NCI-H2081 (cell line): ENCODE measurements around the gene TSC22D2.
A peak's percentile ranks its signal among the peaks of the same experiment; 100 is the strongest.

Experiments used
- DNase-seq, 2 experiments: peaks; one replicate each; lab custom pipeline; 2025; lab: John Stamatoyannopoulos, UW

TSC22D2 gene

GRCh38 chr3:150408221-150409124 is at the start of gene TSC22D2:
TSC22D2 (plus strand) TSS chr3:150408298; CDS start chr3:150409351, 1,053 bp downstream.
- DNase-seq, result peak; percentile 97 to 98

- DNase-seq, result no peak
Observed at GRCh38 chr3:150359381-150359780, 48.7 kb upstream of the TSC22D2 start.

- DNase-seq, result no peak
Observed at GRCh38 chr3:150360966-150361365, 47.1 kb upstream of the TSC22D2 start.

GRCh38 chr3:150362515-150363302 is 45.4 kb upstream of the TSC22D2 start:
- DNase-seq, result no peak

GRCh38 chr3:150363420-150363819 is 44.7 kb upstream of the TSC22D2 start:
- DNase-seq, result no peak

- DNase-seq, result no peak
Observed at GRCh38 chr3:150365132-150365604, 42.9 kb upstream of the TSC22D2 start.

- DNase-seq, result no peak
Observed at GRCh38 chr3:150367757-150368156, 40.3 kb upstream of the TSC22D2 start.

GRCh38 chr3:150370122-150370602 is 37.9 kb upstream of the TSC22D2 start:
- no peak for DNase-seq

- DNase-seq, result no peak
Observed at GRCh38 chr3:150370999-150371398, 37.1 kb upstream of the TSC22D2 start.

GRCh38 chr3:150371741-150372254 is 36.3 kb upstream of the TSC22D2 start:
- DNase-seq, result no peak

- no peak for DNase-seq
Observed at GRCh38 chr3:150372320-150372719, 35.8 kb upstream of the TSC22D2 start.

- no peak for DNase-seq
Observed at GRCh38 chr3:150372722-150373121, 35.4 kb upstream of the TSC22D2 start.

GRCh38 chr3:150373234-150373875 is 34.7 kb upstream of the TSC22D2 start:
- no peak for DNase-seq

GRCh38 chr3:150374975-150375374 is 33.1 kb upstream of the TSC22D2 start:
- DNase-seq, result no peak

GRCh38 chr3:150376001-150376848 is 31.9 kb upstream of the TSC22D2 start:
- peak in 1 of 2 experiments; percentile 11 for DNase-seq

GRCh38 chr3:150377601-150378300 is 30.3 kb upstream of the TSC22D2 start:
- no peak for DNase-seq

GRCh38 chr3:150378301-150378748 is 29.8 kb upstream of the TSC22D2 start:
- DNase-seq, result no peak

- DNase-seq, result no peak
Observed at GRCh38 chr3:150379469-150379868, 28.6 kb upstream of the TSC22D2 start.

- DNase-seq, result no peak
Observed at GRCh38 chr3:150384296-150385212, 23.5 kb upstream of the TSC22D2 start.
